Gastrocnemius medialis (tissue), 4 donors: ENCODE data around the gene IBTK. TPM values are rescaled to one million over a fixed set of nuclear protein-coding genes. Genes with fewer than 3 reads are reported as not detected.

ENCODE experiments used
- ATAC-seq, 2 donors: fragments of 150-250 bp; one replicate each; pipeline ENCODE4 v1.9.1; 2016
- DNase-seq, 2 donors: peaks; one replicate each; pipeline ENCODE4 v3.0.0-alpha.2; 2019
- H3K27ac ChIP-seq, 4 donors: fragments of 200-600 bp; sonication (generic); 1 replicate in 1 of 4; 2 replicates in 3 of 4; pipeline ENCODE4 v1.5.1; 2016 to 2018; ENCODE audit warnings: mild to moderate bottlenecking in 2 of 4, moderate library complexity in 1 of 4
- H3K27me3 ChIP-seq, 3 donors: fragments of 200-600 bp; sonication (generic) in 2 of 3; 1 replicate in 1 of 3; 2 replicates in 2 of 3; pipeline versions ENCODE4 v1.5.1 to v1.6.0; 2016 to 2019; ENCODE audit warnings: mild to moderate bottlenecking in 1 of 3, moderate library complexity in 1 of 3
- H3K36me3 ChIP-seq, 2 donors: fragments of 200-600 bp; sonication (generic) in 1 of 2; one replicate each; pipeline ENCODE4 v1.5.1; 2017 to 2018
- H3K4me1 ChIP-seq, 2 donors: fragments of 200-600 bp; sonication (generic) in 1 of 2; one replicate each; pipeline ENCODE4 v1.5.1; 2016 to 2017; ENCODE audit warnings: mild to moderate bottlenecking in 2 of 2
- H3K4me3 ChIP-seq, 4 donors: fragments of 200-600 bp; sonication (generic) in 3 of 4; 1 replicate in 1 of 4; 2 replicates in 3 of 4; pipeline ENCODE4 v1.5.1; 2016 to 2019; ENCODE audit warnings: mild to moderate bottlenecking in 2 of 4
- H3K9me3 ChIP-seq, 3 donors: fragments of 200-600 bp; sonication (generic) in 2 of 3; 1 replicate in 1 of 3; 2 replicates in 2 of 3; pipeline ENCODE4 v1.5.1; 2016 to 2019
- POLR2A ChIP-seq, 2 donors: fragments of 450-650 bp; IDR thresholded peaks; one replicate each; pipeline ENCODE4 v1.6.1; 2017; ENCODE audit warnings: antibody characterized with exemption in 2 of 2, mild to moderate bottlenecking in 2 of 2, moderate library complexity in 2 of 2
- in situ Hi-C, 4 donors: fragments of 200-750 bp; cut with MboI; loops; one replicate each; pipeline versions ENCODE4 v1.15.0 to v1.8.0; 2017; ENCODE audit warnings: low sequenced_read_pairs in 4 of 4
- intact Hi-C: fragments of 100-400 bp; cut with DNase I; formaldehyde crosslinking; loops from one replicate; pipeline ENCODE4 v1.15.1; 2023; ENCODE audit warnings: low total_unique reads
- total RNA-seq, 4 donors: library from RNA; depleted of rRNA; stranded (reverse); fragments of >200 nt; gene quantifications; one replicate each; pipeline versions ENCODE4 v1.1.0 to v1.2.3, GENCODE V29; 2016
- TF ChIP-seq, protein P1 (sequence below), 5 experiments: fragments of 450-650 bp in 3 of 5; fragments of 200-600 bp in 2 of 5; sonication (generic) in 2 of 5; IDR thresholded peaks in 4 of 5; conservative IDR thresholded peaks in 1 of 5; 1 replicate in 4 of 5; 2 replicates in 1 of 5; pipeline ENCODE4 v1.5.1; 2016 to 2019; ENCODE audit warnings: antibody characterized with exemption in 5 of 5, mild to moderate bottlenecking in 3 of 5, moderate library complexity in 3 of 5

IBTK gene
- total RNA-seq, 4 donors from 2014 or later, result 26.2 to 31.7 (median 29.5) TPM

DNA sequence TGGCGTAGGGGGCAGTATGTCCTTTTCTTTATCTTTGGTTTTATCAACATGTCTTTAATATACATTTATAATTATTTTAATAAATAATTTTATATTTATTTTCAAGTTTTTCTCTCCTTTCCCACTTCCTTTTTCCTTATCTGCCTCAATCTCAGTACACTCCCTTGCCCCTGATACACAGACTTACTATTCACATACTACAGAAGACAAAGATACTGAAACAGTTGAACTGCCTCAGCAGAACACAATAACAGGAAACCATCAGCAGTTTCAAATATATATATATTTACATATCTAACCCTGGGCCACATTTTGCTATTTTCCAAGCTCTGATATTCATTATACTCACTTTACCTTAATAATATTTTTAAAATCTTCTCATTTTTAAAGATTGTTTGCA lies 19.8 kb downstream of the IBTK start:
- Histone ChIP-seq H3K27me3 (no peaks in the 10 kb centered on the region), H3K36me3 (peaks cover 0 to 58% of the 10 kb centered on the region in 2 donors), H3K4me1 (no peaks in the 10 kb centered on the region), H3K9me3 (no peaks in the 10 kb centered on the region), H3K4me3 (no peak overlapping the region), H3K27ac (no peak overlapping the region)
- TF ChIP-seq, protein P1, sequence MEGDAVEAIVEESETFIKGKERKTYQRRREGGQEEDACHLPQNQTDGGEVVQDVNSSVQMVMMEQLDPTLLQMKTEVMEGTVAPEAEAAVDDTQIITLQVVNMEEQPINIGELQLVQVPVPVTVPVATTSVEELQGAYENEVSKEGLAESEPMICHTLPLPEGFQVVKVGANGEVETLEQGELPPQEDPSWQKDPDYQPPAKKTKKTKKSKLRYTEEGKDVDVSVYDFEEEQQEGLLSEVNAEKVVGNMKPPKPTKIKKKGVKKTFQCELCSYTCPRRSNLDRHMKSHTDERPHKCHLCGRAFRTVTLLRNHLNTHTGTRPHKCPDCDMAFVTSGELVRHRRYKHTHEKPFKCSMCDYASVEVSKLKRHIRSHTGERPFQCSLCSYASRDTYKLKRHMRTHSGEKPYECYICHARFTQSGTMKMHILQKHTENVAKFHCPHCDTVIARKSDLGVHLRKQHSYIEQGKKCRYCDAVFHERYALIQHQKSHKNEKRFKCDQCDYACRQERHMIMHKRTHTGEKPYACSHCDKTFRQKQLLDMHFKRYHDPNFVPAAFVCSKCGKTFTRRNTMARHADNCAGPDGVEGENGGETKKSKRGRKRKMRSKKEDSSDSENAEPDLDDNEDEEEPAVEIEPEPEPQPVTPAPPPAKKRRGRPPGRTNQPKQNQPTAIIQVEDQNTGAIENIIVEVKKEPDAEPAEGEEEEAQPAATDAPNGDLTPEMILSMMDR (IDR thresholded peaks at IDR 0.05 in 4 of 5, conservative IDR thresholded peaks at IDR 0.05 in 1 of 5), result no peak
- no peak for TF ChIP-seq POLR2A (IDR thresholded peaks at IDR 0.05)
- intact Hi-C loops, result no loop called here
- ATAC-seq, result no peak
- no peak for DNase-seq
- in situ Hi-C loops, result loop anchor here in 1 of 4 donors (25.0 kb wide), 1 partner anchor 960 kb away; the partner anchor contains the start of genes PGM3 and RWDD2A

DNA sequence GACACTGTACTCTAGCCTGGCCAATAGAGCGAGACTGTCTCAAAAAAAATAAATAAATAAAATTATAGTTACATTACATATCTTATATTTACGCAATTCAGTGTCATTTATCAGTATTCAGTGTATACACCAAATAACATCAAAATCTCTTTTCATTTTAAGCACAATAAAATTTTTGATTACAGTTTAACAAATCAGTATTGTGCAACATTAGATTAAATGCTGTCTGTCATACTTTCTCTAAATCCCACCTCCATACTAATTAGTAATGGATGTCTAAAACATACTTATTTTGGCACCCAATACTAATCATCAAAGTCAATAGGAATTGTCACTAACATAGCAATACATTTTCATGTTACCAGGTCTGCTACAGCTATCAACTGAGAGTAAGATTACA lies 27.4 kb downstream of the IBTK start:
- intact Hi-C loops (no loop called here), in situ Hi-C loops (no loop called here)
- no peak overlapping the region for H3K27ac ChIP-seq
- no peak for DNase-seq
- H3K9me3 ChIP-seq, result no peaks in the 10 kb centered on the region
- no peaks in the 10 kb centered on the region for H3K27me3 ChIP-seq
- H3K36me3 ChIP-seq, result peaks cover 0 to 80% of the 10 kb centered on the region in 2 donors
- no peak for TF ChIP-seq POLR2A (IDR thresholded peaks at IDR 0.05)
- TF ChIP-seq, protein P1 (IDR thresholded peaks at IDR 0.05 in 4 of 5, conservative IDR thresholded peaks at IDR 0.05 in 1 of 5), result no peak
- H3K4me1 ChIP-seq, result no peaks in the 10 kb centered on the region
- no peak for ATAC-seq
- no peak overlapping the region for H3K4me3 ChIP-seq

DNA sequence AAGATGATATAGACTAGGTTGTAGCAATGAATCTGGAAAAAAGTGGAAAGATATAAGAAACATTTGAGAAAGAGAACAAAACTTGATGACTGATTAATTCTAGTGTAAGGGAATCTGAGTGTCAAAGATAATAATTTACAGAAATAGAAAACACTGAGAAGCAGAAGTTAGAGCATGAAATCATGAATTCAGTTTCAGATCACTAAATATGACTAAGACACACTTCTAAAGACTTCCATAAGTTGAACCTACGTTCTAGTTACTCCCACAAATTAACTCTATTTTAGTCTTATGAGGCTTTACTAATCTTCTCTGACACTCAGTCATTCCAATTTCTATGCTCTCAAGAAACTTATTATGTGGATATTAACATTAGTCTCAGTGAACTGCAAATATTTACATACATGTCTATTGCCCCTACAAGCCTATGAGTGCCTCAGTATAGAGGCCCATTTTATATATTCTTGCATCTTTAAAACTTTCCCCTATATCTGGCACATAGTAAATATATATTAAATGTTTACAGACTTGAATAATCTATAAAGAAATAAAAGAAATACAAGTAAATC lies 30.4 kb downstream of the IBTK start:
- TF ChIP-seq, protein P1 (IDR thresholded peaks at IDR 0.05 in 4 of 5, conservative IDR thresholded peaks at IDR 0.05 in 1 of 5), result no peak
- no peak for TF ChIP-seq POLR2A (IDR thresholded peaks at IDR 0.05)
- in situ Hi-C loops, result no loop called here
- intact Hi-C loops, result no loop called here
- DNase-seq, result no peak
- Histone ChIP-seq H3K9me3 (no peaks in the 10 kb centered on the region), H3K27ac (no peak overlapping the region), H3K27me3 (no peaks in the 10 kb centered on the region), H3K4me1 (no peaks in the 10 kb centered on the region), H3K4me3 (no peak overlapping the region), H3K36me3 (peaks cover 0 to 75% of the 10 kb centered on the region in 2 donors)
- ATAC-seq, result no peak

DNA sequence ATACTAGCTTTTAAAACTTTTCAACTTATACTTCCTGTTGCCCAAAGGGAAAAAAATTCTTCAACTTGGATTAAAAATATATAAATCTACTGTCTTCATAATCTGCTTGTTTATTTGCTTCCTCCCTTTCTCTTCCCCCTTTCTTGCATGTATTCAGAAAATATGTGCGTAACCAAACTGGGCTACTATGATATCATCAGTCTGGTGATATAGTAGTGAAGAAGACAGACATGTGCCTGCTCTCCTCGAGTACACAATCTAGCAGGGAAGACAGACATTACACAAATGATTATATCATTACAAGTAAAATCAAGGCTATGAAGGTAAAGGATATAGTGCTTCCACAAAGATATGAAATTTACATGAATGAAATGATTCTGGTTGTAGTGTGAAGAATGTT lies 31.0 kb downstream of the IBTK start:
- in situ Hi-C loops, result no loop called here
- H3K27ac ChIP-seq, result no peak overlapping the region
- intact Hi-C loops, result no loop called here
- no peak for TF ChIP-seq POLR2A (IDR thresholded peaks at IDR 0.05)
- TF ChIP-seq, protein P1 (IDR thresholded peaks at IDR 0.05 in 4 of 5, conservative IDR thresholded peaks at IDR 0.05 in 1 of 5), result no peak
- H3K9me3 ChIP-seq, result no peaks in the 10 kb centered on the region
- H3K36me3 ChIP-seq, result peaks cover 0 to 74% of the 10 kb centered on the region in 2 donors
- H3K4me1 ChIP-seq, result no peaks in the 10 kb centered on the region
- DNase-seq (no peak), ATAC-seq (no peak)
- no peak overlapping the region for H3K4me3 ChIP-seq
- H3K27me3 ChIP-seq, result no peaks in the 10 kb centered on the region

DNA sequence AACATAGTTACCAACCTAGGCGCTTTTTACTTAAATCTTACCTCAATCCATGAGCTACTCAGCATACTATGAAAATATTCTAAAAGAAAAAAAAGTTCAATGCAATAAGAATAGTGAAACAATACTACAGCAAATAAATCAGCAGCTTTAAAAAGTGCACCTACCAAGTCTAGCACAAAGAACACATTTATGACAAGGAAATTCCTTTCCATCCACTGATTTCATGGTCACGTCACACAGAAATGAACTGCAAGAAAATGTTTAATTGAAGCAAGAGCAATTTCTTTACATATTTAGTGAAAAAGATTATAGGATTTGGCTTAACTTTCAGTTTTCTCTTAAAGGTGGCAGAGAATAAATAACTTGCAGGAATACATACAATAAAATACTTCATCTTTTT lies 36.2 kb downstream of the IBTK start:
- Histone ChIP-seq H3K4me1 (peaks cover 2 to 6% of the 10 kb centered on the region in 2 donors), H3K27ac (no peak overlapping the region), H3K9me3 (no peaks in the 10 kb centered on the region), H3K36me3 (peaks cover 0 to 64% of the 10 kb centered on the region in 2 donors), H3K27me3 (no peaks in the 10 kb centered on the region), H3K4me3 (no peak overlapping the region)
- ATAC-seq (no peak), DNase-seq (no peak)
- no peak for TF ChIP-seq POLR2A (IDR thresholded peaks at IDR 0.05)
- TF ChIP-seq, protein P1 (IDR thresholded peaks at IDR 0.05 in 4 of 5, conservative IDR thresholded peaks at IDR 0.05 in 1 of 5), result no peak
- intact Hi-C loops, result no loop called here
- in situ Hi-C loops, result no loop called here
